NCI-H1694 (cell line): Measurements from ENCODE around the gene OR13J1.
"Not testable (repeated sequence)": the region's sequence is repeated elsewhere in the genome, so short reads cannot be mapped to it uniquely, and the experiment has no call there.

Experiments
- DNase-seq: peaks from one replicate; lab custom pipeline; 2025; lab: John Stamatoyannopoulos, UW

The OR13J1 gene

GRCh38 chr9:35870351-35870923 lies at the start of gene OR13J1:
TSS of gene OR13J1 (minus strand) at chr9:35870401. CDS start at chr9:35870401, 0 bp downstream.
- no peak for DNase-seq

- no peak for DNase-seq
These were observed 49.2 kb upstream of the OR13J1 start for GRCh38 chr9:35919212-35920008.

- DNase-seq, result no peak
These were observed 48.6 kb upstream of the OR13J1 start for GRCh38 chr9:35918780-35919179.

GRCh38 chr9:35917261-35917660 lies 47.1 kb upstream of the OR13J1 start:
- DNase-seq, result no peak

GRCh38 chr9:35915681-35916294 lies 45.6 kb upstream of the OR13J1 start:
- no peak for DNase-seq

GRCh38 chr9:35914301-35914807 lies 44.2 kb upstream of the OR13J1 start:
- no peak for DNase-seq

GRCh38 chr9:35913429-35913828 lies 43.2 kb upstream of the OR13J1 start:
- DNase-seq, result not testable (repeated sequence)

- no peak for DNase-seq
These were observed 42.7 kb upstream of the OR13J1 start for GRCh38 chr9:35912791-35913400.

- no peak for DNase-seq
These were observed 41.5 kb upstream of the OR13J1 start for GRCh38 chr9:35911690-35912089.

GRCh38 chr9:35910613-35911359 lies 40.6 kb upstream of the OR13J1 start:
- peak; percentile 73 for DNase-seq

GRCh38 chr9:35909687-35910612 lies 39.7 kb upstream of the OR13J1 start:
- no peak for DNase-seq

- DNase-seq, result no peak
These were observed 39.1 kb upstream of the OR13J1 start, which contains the start of gene SPAAR for GRCh38 chr9:35909274-35909673. TSS of gene SPAAR (plus strand) at chr9:35909490. CDS start at chr9:35910464, 974 bp downstream.

- DNase-seq, result peak; percentile 51
These were observed 38.4 kb upstream of the OR13J1 start for GRCh38 chr9:35908504-35909125.

- peak; percentile 68 for DNase-seq
These were observed 37.7 kb upstream of the OR13J1 start for GRCh38 chr9:35907711-35908503.

- no peak for DNase-seq
These were observed 36.9 kb upstream of the OR13J1 start for GRCh38 chr9:35906923-35907699.

- DNase-seq, result no peak
These were observed 35.9 kb upstream of the OR13J1 start, which contains the start of gene HRCT1 for GRCh38 chr9:35905912-35906679. TSS of gene HRCT1 (plus strand) at chr9:35906202. CDS start at chr9:35906288, 86 bp downstream.

- no peak for DNase-seq
These were observed 35.0 kb upstream of the OR13J1 start for GRCh38 chr9:35905051-35905781.
